ENCODE measurements around the gene KCNIP4. TPM values are rescaled to one million over a fixed set of nuclear protein-coding genes. Genes with fewer than 3 reads are reported as not detected.

KCNIP4 gene
- total and polyA plus RNA-seq, 2 experiments from 2014 or later, result 0.65 TPM; not detected in 1

- Histone ChIP-seq H3K27ac (no peak overlapping the region), H2AFZ (no peak overlapping the region), H3K9me3 (ENCODE audit: low read depth) (no peaks in the 10 kb centered on the region), H3K27me3 (replicated peaks; ENCODE audit: insufficient read depth) (0 out of 2 replicates have a peak, but pooled peaks cover 4% of the 10 kb centered on the region), H3K9ac (no peak overlapping the region), H3K4me1 (ENCODE audit: insufficient read depth) (no peaks in the 10 kb centered on the region), H3K9me2 (ENCODE audit: insufficient read depth) (no peaks in the 10 kb centered on the region), H3K36me3 (ENCODE audit: low read depth) (no peaks in the 10 kb centered on the region), H3K4me3 (no peak overlapping the region), H3K4me2 (ENCODE audit: unreplicated experiment) (no peak overlapping the region), H4K20me1 (ENCODE audit: insufficient read depth) (no peaks in the 10 kb centered on the region), H3K79me2 (ENCODE audit: insufficient read depth) (no peaks in the 10 kb centered on the region), H3F3A (ENCODE audit: insufficient read depth) (no peaks in the 10 kb centered on the region)
- DNase-seq, result no peak
- TF ChIP-seq EZH2phosphoT487 (IDR thresholded peaks at IDR 0.05; ENCODE audit: insufficient read depth, low read depth) (no peak), EZH2 (IDR thresholded peaks at IDR 0.05; ENCODE audit: insufficient read depth, poor library complexity, severe bottlenecking) (no peak)
- in situ Hi-C loops (cut with MboI), result no loop called here
Observed at GRCh38 chr4:20944961-20945360, 1003.6 kb downstream of the KCNIP4 start.

DNA sequence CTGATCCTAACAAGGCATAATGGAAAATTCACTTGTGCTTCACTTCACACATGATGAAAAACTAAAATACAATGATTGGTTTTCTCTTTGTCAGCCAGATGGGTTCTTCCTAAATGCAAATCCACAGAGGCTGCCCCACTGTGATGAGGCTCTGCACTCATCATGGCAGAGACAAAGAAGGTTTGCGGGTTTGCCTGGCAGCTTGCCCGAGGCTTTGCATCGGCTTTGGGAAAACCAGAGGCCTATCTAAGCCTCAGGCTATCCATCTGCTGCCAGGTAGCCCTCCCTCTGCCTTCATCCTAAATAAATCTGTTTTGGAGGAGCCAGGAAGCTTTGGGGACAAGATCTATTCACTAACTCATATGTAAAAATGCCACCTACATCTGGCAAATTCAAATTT, 1004.1 kb downstream of the KCNIP4 start:
- Histone ChIP-seq H3K79me2 (ENCODE audit: insufficient read depth) (no peaks in the 10 kb centered on the region), H3K27me3 (replicated peaks; ENCODE audit: insufficient read depth) (0 out of 2 replicates have a peak, but pooled peaks cover 4% of the 10 kb centered on the region), H3K27ac (no peak overlapping the region), H3K4me1 (ENCODE audit: insufficient read depth) (no peaks in the 10 kb centered on the region), H3F3A (ENCODE audit: insufficient read depth) (no peaks in the 10 kb centered on the region), H3K9ac (no peak overlapping the region), H2AFZ (no peak overlapping the region), H4K20me1 (ENCODE audit: insufficient read depth) (no peaks in the 10 kb centered on the region), H3K36me3 (ENCODE audit: low read depth) (no peaks in the 10 kb centered on the region), H3K9me2 (ENCODE audit: insufficient read depth) (no peaks in the 10 kb centered on the region), H3K4me2 (ENCODE audit: unreplicated experiment) (no peak overlapping the region), H3K9me3 (ENCODE audit: low read depth) (no peaks in the 10 kb centered on the region), H3K4me3 (no peak overlapping the region)
- in situ Hi-C loops (cut with MboI), result no loop called here
- TF ChIP-seq EZH2phosphoT487 (IDR thresholded peaks at IDR 0.05; ENCODE audit: insufficient read depth, low read depth), result no peak
- no peak for TF ChIP-seq EZH2 (IDR thresholded peaks at IDR 0.05; ENCODE audit: insufficient read depth, poor library complexity, severe bottlenecking)
- no peak for DNase-seq
- 53 to 66% methylated on average over 3 of the region's 3 CpGs for WGBS, 2 experiments (ENCODE audit: low coverage in 1 of 2, low lambda C conversion rate in 2 of 2, missing lambda C conversion rate in 2 of 2)

GRCh38 chr4:20938204-20938603, 1010.4 kb downstream of the KCNIP4 start:
- H3K4me3 ChIP-seq, result no peak overlapping the region
- H3K9me3 ChIP-seq (ENCODE audit: low read depth), result no peaks in the 10 kb centered on the region
- H2AFZ ChIP-seq, result no peak overlapping the region
- in situ Hi-C loops (cut with MboI), result no loop called here
- no peaks in the 10 kb centered on the region for H3F3A ChIP-seq (ENCODE audit: insufficient read depth)
- H3K27me3 ChIP-seq (replicated peaks; ENCODE audit: insufficient read depth), result 0 out of 2 replicates have a peak, but pooled peaks cover 4% of the 10 kb centered on the region
- no peaks in the 10 kb centered on the region for H3K9me2 ChIP-seq (ENCODE audit: insufficient read depth)
- no peak overlapping the region for H3K4me2 ChIP-seq (ENCODE audit: unreplicated experiment)
- H3K9ac ChIP-seq, result no peak overlapping the region
- no peaks in the 10 kb centered on the region for H3K4me1 ChIP-seq (ENCODE audit: insufficient read depth)
- no peak for DNase-seq
- WGBS, 2 experiments (ENCODE audit: low coverage in 1 of 2, low lambda C conversion rate in 2 of 2, missing lambda C conversion rate in 2 of 2), result 23 to 34% methylated on average over 2 of the region's 2 CpGs
- no peaks in the 10 kb centered on the region for H3K79me2 ChIP-seq (ENCODE audit: insufficient read depth)
- H3K36me3 ChIP-seq (ENCODE audit: low read depth), result no peaks in the 10 kb centered on the region
- no peak overlapping the region for H3K27ac ChIP-seq
- TF ChIP-seq EZH2phosphoT487 (IDR thresholded peaks at IDR 0.05; ENCODE audit: insufficient read depth, low read depth) (no peak), EZH2 (IDR thresholded peaks at IDR 0.05; ENCODE audit: insufficient read depth, poor library complexity, severe bottlenecking) (no peak)
- H4K20me1 ChIP-seq (ENCODE audit: insufficient read depth), result no peaks in the 10 kb centered on the region

DNA sequence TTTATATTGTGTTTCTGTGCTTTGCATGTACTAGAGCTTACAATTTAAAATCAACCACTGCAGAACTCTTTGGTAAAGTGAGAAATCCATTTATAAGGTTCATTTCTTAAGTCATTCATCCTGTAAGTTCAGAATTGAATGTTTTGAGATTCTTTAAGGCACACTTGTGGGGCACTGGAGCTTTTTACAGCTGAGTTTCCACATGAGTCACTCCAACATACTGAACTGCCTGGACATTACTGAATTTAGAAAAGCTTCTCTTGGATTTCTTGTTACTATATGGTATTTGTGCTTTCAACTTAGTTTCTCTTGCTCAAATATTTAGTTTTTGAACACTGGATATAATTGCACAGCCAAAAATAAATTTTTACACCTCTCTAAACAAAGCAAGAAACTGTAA, 1022.0 kb downstream of the KCNIP4 start:
- Histone ChIP-seq H3K27ac (no peak overlapping the region), H3K4me1 (ENCODE audit: insufficient read depth) (no peaks in the 10 kb centered on the region), H3K4me2 (ENCODE audit: unreplicated experiment) (no peak overlapping the region), H3K9ac (no peak overlapping the region), H3K9me3 (ENCODE audit: low read depth) (no peaks in the 10 kb centered on the region), H3K9me2 (ENCODE audit: insufficient read depth) (peaks cover 5% of the 10 kb centered on the region; the same call in 1 of the 2 replicates), H3K4me3 (no peak overlapping the region), H3F3A (ENCODE audit: insufficient read depth) (no peaks in the 10 kb centered on the region), H2AFZ (no peak overlapping the region), H3K36me3 (ENCODE audit: low read depth) (no peaks in the 10 kb centered on the region), H3K27me3 (replicated peaks; ENCODE audit: insufficient read depth) (no peaks in the 10 kb centered on the region), H3K79me2 (ENCODE audit: insufficient read depth) (no peaks in the 10 kb centered on the region), H4K20me1 (ENCODE audit: insufficient read depth) (no peaks in the 10 kb centered on the region)
- TF ChIP-seq EZH2phosphoT487 (IDR thresholded peaks at IDR 0.05; ENCODE audit: insufficient read depth, low read depth) (no peak), EZH2 (IDR thresholded peaks at IDR 0.05; ENCODE audit: insufficient read depth, poor library complexity, severe bottlenecking) (no peak)
- no peak for DNase-seq
- in situ Hi-C loops (cut with MboI), result no loop called here

DNA sequence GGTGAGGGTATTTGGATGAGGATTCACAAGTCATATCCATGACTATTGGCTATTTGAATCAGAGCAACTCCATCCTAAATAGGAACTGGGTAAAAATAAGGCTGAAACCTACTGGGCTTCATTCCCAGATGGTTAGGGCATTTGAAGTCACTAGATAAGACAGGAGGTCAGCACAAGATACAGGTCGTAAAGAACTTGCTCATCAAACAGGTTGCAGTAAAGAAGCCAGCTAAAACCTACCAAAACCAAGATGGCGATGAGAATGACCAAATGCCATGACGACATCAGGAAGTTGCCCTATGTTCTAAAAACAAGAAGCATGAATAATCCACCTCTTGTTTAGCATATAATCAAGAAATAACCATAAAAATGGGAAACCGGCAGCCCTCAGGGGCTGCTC, 1023.4 kb downstream of the KCNIP4 start:
- no peak overlapping the region for H3K9ac ChIP-seq

More for the DNA sequence above, 1023.4 kb downstream of the KCNIP4 start:
- H3K4me3 ChIP-seq, result no peak overlapping the region
- no peak overlapping the region for H3K27ac ChIP-seq
- H3F3A ChIP-seq (ENCODE audit: insufficient read depth), result no peaks in the 10 kb centered on the region
- TF ChIP-seq EZH2 (IDR thresholded peaks at IDR 0.05; ENCODE audit: insufficient read depth, poor library complexity, severe bottlenecking) (no peak), EZH2phosphoT487 (IDR thresholded peaks at IDR 0.05; ENCODE audit: insufficient read depth, low read depth) (no peak)
- H3K9me3 ChIP-seq (ENCODE audit: low read depth), result no peaks in the 10 kb centered on the region
- DNase-seq, result no peak
- no peaks in the 10 kb centered on the region for H3K79me2 ChIP-seq (ENCODE audit: insufficient read depth)
- H3K36me3 ChIP-seq (ENCODE audit: low read depth), result no peaks in the 10 kb centered on the region
- in situ Hi-C loops (cut with MboI), result no loop called here
- H3K4me2 ChIP-seq (ENCODE audit: unreplicated experiment), result no peak overlapping the region
- peaks cover 5% of the 10 kb centered on the region; the same call in 1 of the 2 replicates for H3K9me2 ChIP-seq (ENCODE audit: insufficient read depth)
- H3K27me3 ChIP-seq (replicated peaks; ENCODE audit: insufficient read depth), result no peaks in the 10 kb centered on the region
- H3K4me1 ChIP-seq (ENCODE audit: insufficient read depth), result no peaks in the 10 kb centered on the region
- no peak overlapping the region for H2AFZ ChIP-seq
- no peaks in the 10 kb centered on the region for H4K20me1 ChIP-seq (ENCODE audit: insufficient read depth)
- 46 to 54% methylated on average over 4 of the region's 4 CpGs for WGBS, 2 experiments (ENCODE audit: low coverage in 1 of 2, low lambda C conversion rate in 2 of 2, missing lambda C conversion rate in 2 of 2)

All from GM23248 (cell line).